H9 (cell line): ENCODE data around the gene KIF6. TPM values are rescaled to one million over a fixed set of nuclear protein-coding genes. Genes with fewer than 3 reads are reported as not detected.

Source experiments
- DNase-seq: peaks from one replicate; pipeline ENCODE4 v3.0.0-alpha.2; 2017
- H2AFZ ChIP-seq: one replicate; pipeline ENCODE4 v1.6.1; 2013; ENCODE audit warnings: mild to moderate bottlenecking, low read length, control low read depth, moderate library complexity
- H2AK5ac ChIP-seq: 2 replicates; pipeline ENCODE4 v1.6.1; 2013; ENCODE audit warnings: low read length, control low read depth, mixed read lengths; ENCODE audit not compliant: insufficient read length
- H2BK120ac ChIP-seq: one replicate; pipeline ENCODE4 v1.6.1; 2013; ENCODE audit warnings: low read depth, mild to moderate bottlenecking, low read length, control low read depth, inconsistent platforms; ENCODE audit not compliant: poor library complexity, severe bottlenecking
- H2BK12ac ChIP-seq: 2 replicates; pipeline ENCODE4 v1.6.1; 2013; ENCODE audit warnings: low read length, control low read depth, mixed read lengths, low read depth; ENCODE audit not compliant: insufficient read length
- H2BK15ac ChIP-seq: 2 replicates; pipeline ENCODE4 v1.6.1; 2013; ENCODE audit warnings: low read depth, low read length, control low read depth
- H2BK20ac ChIP-seq: one replicate; pipeline ENCODE4 v1.6.1; 2013; ENCODE audit warnings: low read depth, mild to moderate bottlenecking, low read length, control low read depth, inconsistent platforms; ENCODE audit not compliant: poor library complexity, severe bottlenecking
- H2BK5ac ChIP-seq: 2 replicates; pipeline ENCODE4 v1.6.1; 2013; ENCODE audit warnings: low read length, control low read depth, mixed read lengths; ENCODE audit not compliant: insufficient read length
- H3K14ac ChIP-seq: 2 replicates; pipeline ENCODE4 v1.6.1; 2013; ENCODE audit warnings: low read length, control low read depth; ENCODE audit not compliant: insufficient read depth
- H3K18ac ChIP-seq: 2 replicates; pipeline ENCODE4 v1.6.1; 2013; ENCODE audit warnings: low read depth, mild to moderate bottlenecking, mixed read lengths, low read length, control low read depth; ENCODE audit not compliant: insufficient read length
- H3K23ac ChIP-seq: 2 replicates; pipeline ENCODE4 v1.6.1; 2013; ENCODE audit warnings: low read length, control low read depth, mixed read lengths, low read depth; ENCODE audit not compliant: insufficient read length
- H3K23me2 ChIP-seq: 2 replicates; pipeline ENCODE4 v1.6.1; 2013; ENCODE audit warnings: low read depth, mild to moderate bottlenecking, mixed read lengths, low read length, control low read depth; ENCODE audit not compliant: insufficient read length, poor library complexity, severe bottlenecking
- H3K27ac ChIP-seq: 2 replicates; pipeline ENCODE4 v1.5.1; 2013; ENCODE audit warnings: low read length, control low read depth, mixed read lengths, low read depth; ENCODE audit not compliant: insufficient read length
- H3K27me3 ChIP-seq: 2 replicates; pipeline ENCODE4 v1.6.1; 2013; ENCODE audit warnings: low read length, control low read depth, inconsistent platforms; ENCODE audit not compliant: insufficient read depth
- H3K4ac ChIP-seq: 2 replicates; pipeline ENCODE4 v1.6.1; 2013; ENCODE audit warnings: low read depth, mild to moderate bottlenecking, control low read depth, inconsistent platforms, low read length, moderate library complexity
- H3K4me1 ChIP-seq: 2 replicates; pipeline ENCODE4 v1.6.1; 2013; ENCODE audit warnings: low read length, control low read depth, inconsistent platforms; ENCODE audit not compliant: insufficient read depth
- H3K4me2 ChIP-seq: 2 replicates; pipeline ENCODE4 v1.6.1; 2013; ENCODE audit warnings: low read length, control low read depth, mixed read lengths; ENCODE audit not compliant: insufficient read length, insufficient read depth
- H3K56ac ChIP-seq: 2 replicates; pipeline ENCODE4 v1.6.1; 2013; ENCODE audit warnings: low read depth, mild to moderate bottlenecking, mixed read lengths, low read length, control low read depth; ENCODE audit not compliant: insufficient read length
- H3K79me1 ChIP-seq: 2 replicates; pipeline ENCODE4 v1.6.1; 2013; ENCODE audit warnings: low read depth, mild to moderate bottlenecking, moderate library complexity, low read length, control low read depth, inconsistent platforms; ENCODE audit not compliant: insufficient read depth, poor library complexity, severe bottlenecking
- H3K79me2 ChIP-seq: 2 replicates; pipeline ENCODE4 v1.6.1; 2013; ENCODE audit warnings: low read length, control low read depth, inconsistent platforms; ENCODE audit not compliant: insufficient read depth
- H3K9ac ChIP-seq: 2 replicates; pipeline ENCODE4 v1.6.1; 2013; ENCODE audit warnings: low read length, control low read depth, mixed read lengths; ENCODE audit not compliant: insufficient read length; ENCODE audit errors: extremely low read depth
- H3K9me3 ChIP-seq: one replicate; pipeline ENCODE4 v1.6.1; 2013; ENCODE audit warnings: low read depth, low read length, inconsistent platforms; ENCODE audit not compliant: control insufficient read depth
- H3T11ph ChIP-seq: one replicate; pipeline ENCODE4 v1.6.1; 2013; ENCODE audit warnings: mild to moderate bottlenecking, low read length, control low read depth, inconsistent platforms
- H4K20me1 ChIP-seq: one replicate; pipeline ENCODE4 v1.6.1; 2013; ENCODE audit not compliant: control insufficient read depth, insufficient read length, insufficient read depth
- H4K5ac ChIP-seq: 2 replicates; pipeline ENCODE4 v1.6.1; 2013; ENCODE audit warnings: low read depth, mild to moderate bottlenecking, mixed read lengths, low read length, control low read depth; ENCODE audit not compliant: insufficient read length
- H4K8ac ChIP-seq: replicated peaks from 2 replicates; pipeline ENCODE4 v1.6.1; 2013; ENCODE audit warnings: low read length, control low read depth, mixed read lengths, low read depth; ENCODE audit not compliant: insufficient read length
- H4K91ac ChIP-seq: 2 replicates; pipeline ENCODE4 v1.6.1; 2013; ENCODE audit warnings: low read depth, mild to moderate bottlenecking, moderate library complexity, mixed read lengths, low read length, control low read depth; ENCODE audit not compliant: insufficient read length
- H3K27ac Mint-ChIP-seq, 3 experiments: 2 replicates in 2 of 3; 3 replicates in 1 of 3; pipeline ENCODE4 v1.8.0; 2020 to 2021; ENCODE audit warnings: mixed read lengths in 3 of 3, mild to moderate bottlenecking in 1 of 3, moderate library complexity in 1 of 3
- H3K27me3 Mint-ChIP-seq: 2 replicates; pipeline ENCODE4 v1.8.0; 2021; ENCODE audit warnings: low read depth, mild to moderate bottlenecking, moderate library complexity, mixed read lengths
- H3K36me3 Mint-ChIP-seq, 3 experiments: 2 replicates in 2 of 3; 3 replicates in 1 of 3; pipeline ENCODE4 v1.8.0; 2020 to 2021; ENCODE audit warnings: low read depth in 3 of 3, mixed read lengths in 3 of 3; ENCODE audit not compliant: insufficient read depth in 1 of 3
- H3K4me1 Mint-ChIP-seq, 2 experiments: 2 replicates each; pipeline ENCODE4 v1.8.0; 2020; ENCODE audit warnings: mixed read lengths in 2 of 2
- H3K4me3 Mint-ChIP-seq, 2 experiments: 2 replicates in 1 of 2; 3 replicates in 1 of 2; pipeline ENCODE4 v1.8.0; 2020 to 2021; ENCODE audit warnings: mild to moderate bottlenecking in 2 of 2, mixed read lengths in 2 of 2, moderate library complexity in 1 of 2
- H3K9me3 Mint-ChIP-seq, 2 experiments: 2 replicates in 1 of 2; 3 replicates in 1 of 2; pipeline ENCODE4 v1.8.0; 2020; ENCODE audit warnings: mild to moderate bottlenecking in 2 of 2, mixed read lengths in 2 of 2, moderate library complexity in 1 of 2
- CTCF ChIP-seq: fragments of 200-600 bp; sonication (generic); conservative IDR thresholded peaks from 3 replicates; pipeline ENCODE4 v1.8.0; 2021; ENCODE audit warnings: antibody characterized with exemption, mild to moderate bottlenecking
- WGBS: extraction: QIAGEN DNeasy Blood & Tissue Kit; methylation state at CpG from one replicate; pipeline ENCODE4 v1.1.7; 2013; ENCODE audit warnings: missing lambda C conversion rate, low lambda C conversion rate, mixed read lengths; ENCODE audit not compliant: insufficient read length; ENCODE audit errors: extremely low coverage; 5-methylcytosine and 5-hydroxymethylcytosine counted together
- total RNA-seq: library from RNA; stranded (reverse); gene quantifications from 2 replicates; pipeline ENCODE4 v1.2.1, GENCODE V29; 2021

Gene KIF6
- total RNA-seq, 1 experiment from 2014 or later = 0.63 TPM

- H3K56ac ChIP-seq = no peak overlapping the region
- no peak overlapping the region for H2BK12ac ChIP-seq
- peaks cover 12 to 17% of the 10 kb centered on the region in 2 experiments for H3K9me3 Mint-ChIP-seq
- H2AK5ac ChIP-seq = no peak overlapping the region
- peaks cover 8 to 15% (median 10%) of the 10 kb centered on the region in 3 experiments for H3K36me3 Mint-ChIP-seq
- H3K79me1 ChIP-seq = no peaks in the 10 kb centered on the region
- DNase-seq = no peak
- no peak overlapping the region for H2BK5ac ChIP-seq
- H2BK20ac ChIP-seq = no peak overlapping the region
- no peak overlapping the region for H3K4me2 ChIP-seq
- no peak overlapping the region for H3T11ph ChIP-seq
- no peak overlapping the region for H2AFZ ChIP-seq
- no peak overlapping the region for H2BK15ac ChIP-seq
- no CpG with 5 or more reads among the region's 2 CpGs for WGBS
- no peak overlapping the region for H3K9ac ChIP-seq
- H3K27me3 ChIP-seq = no peaks in the 10 kb centered on the region
- H3K14ac ChIP-seq = no peak overlapping the region
- no peak overlapping the region for H4K5ac ChIP-seq
- no peaks in the 10 kb centered on the region for H3K23me2 ChIP-seq
- H3K79me2 ChIP-seq = no peaks in the 10 kb centered on the region
- H3K23ac ChIP-seq = no peak overlapping the region
- no peak overlapping the region for H3K18ac ChIP-seq
- no peaks in the 10 kb centered on the region for H3K4me1 ChIP-seq
- no peak overlapping the region for H4K91ac ChIP-seq
- H4K20me1 ChIP-seq = no peaks in the 10 kb centered on the region
- H3K27ac Mint-ChIP-seq = no peak overlapping the region
- TF ChIP-seq CTCF = no peak
- no peak overlapping the region for H4K8ac ChIP-seq
- peaks cover 3% of the 10 kb centered on the region; the same call in 1 of the 2 replicates for H3K27me3 Mint-ChIP-seq
- H3K4me3 Mint-ChIP-seq = no peak overlapping the region
- H2BK120ac ChIP-seq = no peak overlapping the region
- peaks cover 2 to 4% of the 10 kb centered on the region in 2 experiments for H3K4me1 Mint-ChIP-seq
- no peak overlapping the region for H3K4ac ChIP-seq
- no peak overlapping the region for H3K27ac ChIP-seq
- H3K9me3 ChIP-seq = peaks cover 13% of the 10 kb centered on the region
Measured at GRCh38 chr6:39527792-39528564, 197.2 kb downstream of the KIF6 start.
